GM18909 (cell line): ENCODE measurements around the gene CELF2.

Experiments
- ATAC-seq: cut with Tn5 transposase; IDR thresholded peaks from one replicate; pipeline ENCODE4 v1.9.1; 2021; ENCODE audit warnings: mild to moderate bottlenecking; ENCODE audit not compliant: unreplicated experiment, poor library complexity

Gene CELF2

DNA sequence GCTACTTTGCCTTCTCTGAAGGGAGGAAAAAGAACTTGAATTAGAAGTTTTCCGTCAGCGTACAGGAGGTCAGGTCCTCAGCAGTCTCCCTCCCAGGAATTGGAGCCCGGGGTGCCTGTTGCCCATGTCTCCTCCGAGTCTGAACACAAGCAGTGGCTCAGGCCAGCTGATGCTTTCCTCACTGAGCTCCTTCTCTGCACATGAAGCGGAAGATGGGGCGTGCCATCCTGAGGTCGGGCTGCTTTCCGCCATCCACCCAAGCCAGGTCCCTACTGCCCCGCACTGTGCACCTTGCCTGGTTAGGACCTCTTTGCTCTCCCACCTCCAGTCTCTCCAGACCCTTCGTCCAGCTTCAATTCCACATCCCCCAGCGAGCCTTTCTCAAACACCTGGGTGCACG lies 237.5 kb downstream of the CELF2 start:
- ATAC-seq, result no peak

- ATAC-seq, result no peak
Observed at GRCh38 chr10:11255796-11256444, 238.2 kb downstream of the CELF2 start.

GRCh38 chr10:11256896-11257295 lies 239.2 kb downstream of the CELF2 start:
- no peak for ATAC-seq

- no peak for ATAC-seq
Observed at GRCh38 chr10:11257440-11258090, 239.9 kb downstream of the CELF2 start.

DNA sequence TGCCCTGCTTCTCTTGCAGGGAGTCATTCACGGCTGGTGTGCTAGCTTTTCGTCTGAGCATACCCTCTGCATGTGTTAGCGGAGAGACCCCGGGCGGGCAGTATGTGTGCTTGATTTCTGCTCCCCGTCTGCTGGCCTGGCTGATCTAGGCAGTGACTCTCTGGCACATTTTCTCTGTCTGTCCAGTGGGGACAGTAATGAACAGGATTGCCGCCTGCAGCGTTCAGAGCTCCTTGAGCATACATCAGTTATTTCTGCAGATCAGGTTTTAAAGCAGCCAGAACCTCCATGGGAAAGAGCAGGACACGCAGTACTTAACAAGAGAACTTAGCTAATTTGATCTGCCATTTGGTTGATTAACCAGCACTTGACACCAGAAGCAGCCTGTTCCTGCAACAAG lies 242.5 kb downstream of the CELF2 start:
- ATAC-seq, result no peak

GRCh38 chr10:11261143-11261542 lies 243.5 kb downstream of the CELF2 start:
- ATAC-seq, result no peak

DNA sequence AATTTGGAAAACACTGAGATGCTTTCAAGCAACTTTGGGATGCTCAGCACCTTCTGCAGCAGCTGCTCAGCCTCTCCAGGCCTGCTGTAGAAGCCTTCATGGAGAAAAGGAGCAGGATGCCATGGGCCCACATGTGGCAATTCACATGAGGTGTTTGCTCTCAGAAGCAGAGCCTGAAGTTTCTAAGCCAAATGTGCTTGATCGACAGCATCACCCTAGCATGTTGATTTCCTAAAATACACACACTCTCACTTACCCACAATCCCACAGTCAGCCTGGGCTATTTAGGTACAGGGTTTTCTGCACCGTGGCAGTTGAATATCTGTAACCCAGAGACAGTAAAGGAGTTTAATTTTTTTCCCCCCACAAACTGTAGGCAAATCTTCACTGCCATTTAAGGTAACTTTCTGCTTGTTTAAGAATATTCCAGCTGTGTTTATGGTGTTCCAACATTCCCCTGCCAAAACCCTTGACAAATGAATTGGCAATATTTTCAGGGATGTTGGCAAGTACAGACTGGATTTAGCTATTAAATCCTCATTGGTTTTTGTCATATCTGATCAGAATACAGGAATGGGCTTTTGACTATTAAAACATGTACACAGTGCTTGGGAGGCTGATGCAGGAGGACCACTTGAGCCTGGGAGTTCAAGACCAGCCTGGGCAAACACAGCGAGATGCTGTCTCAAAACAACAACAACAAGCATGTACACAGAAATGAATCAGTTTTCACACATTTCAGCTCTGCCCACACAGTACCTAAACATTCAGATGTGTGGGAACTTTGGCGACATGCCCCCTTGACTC lies 244.2 kb downstream of the CELF2 start:
- no peak for ATAC-seq

DNA sequence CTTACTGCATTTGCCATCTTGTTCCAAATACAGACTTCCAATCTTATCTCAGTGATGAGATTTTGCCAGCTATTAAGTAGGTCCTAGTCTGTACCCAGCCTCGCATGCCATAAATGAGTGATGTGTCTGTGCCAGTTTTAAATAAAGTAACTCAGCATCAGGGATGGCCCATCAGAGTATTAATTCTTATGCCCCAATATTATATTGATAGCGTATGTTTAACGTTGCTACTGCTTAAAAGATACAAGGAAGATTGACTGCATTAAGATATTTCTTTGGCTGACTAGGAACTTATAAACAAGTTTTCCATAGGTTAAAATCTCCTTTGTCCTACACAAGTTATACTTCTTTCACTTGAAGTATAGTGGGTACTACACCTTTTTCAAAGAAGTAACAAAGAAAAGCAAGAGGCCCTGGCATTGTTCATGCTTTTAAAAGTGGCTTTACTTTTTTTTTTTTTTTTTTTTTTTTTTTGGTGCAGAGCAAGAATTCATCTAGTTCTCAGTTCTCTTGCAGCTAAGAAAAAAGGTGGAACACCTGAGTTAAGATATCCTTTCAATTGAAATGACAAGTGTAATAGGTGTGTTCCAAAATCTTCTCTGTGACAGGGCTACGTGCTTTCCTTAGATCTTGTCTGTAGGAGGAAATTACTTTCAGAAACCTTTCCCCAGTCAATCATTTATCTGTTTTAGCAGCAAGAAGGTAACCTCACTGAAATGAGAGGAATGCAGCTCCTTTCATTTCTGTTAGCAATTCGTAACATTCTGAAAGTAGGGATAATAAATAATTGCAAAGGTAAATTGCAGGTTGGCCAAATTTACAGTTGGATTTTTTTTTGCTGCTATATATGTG lies 245.0 kb downstream of the CELF2 start:
- ATAC-seq, result no peak

DNA sequence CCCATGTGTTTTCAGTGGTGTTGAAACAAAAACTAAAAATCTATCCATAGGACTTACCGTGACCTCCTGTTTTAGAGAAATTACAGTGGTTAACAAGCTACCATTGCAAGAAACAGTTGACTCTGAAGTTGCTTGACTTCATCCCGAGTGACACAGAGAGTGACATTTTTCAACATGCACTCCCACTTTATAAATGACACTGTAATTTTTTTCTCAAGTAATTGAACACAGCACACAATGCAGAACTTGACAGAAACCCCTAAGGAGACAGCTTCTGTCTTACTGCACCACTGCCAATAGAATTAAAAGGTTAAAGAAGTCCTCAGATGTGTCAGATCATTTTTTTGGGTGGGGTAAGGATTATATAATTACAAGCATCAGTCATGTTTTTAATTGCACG lies 246.1 kb downstream of the CELF2 start:
- no peak for ATAC-seq

GRCh38 chr10:11264296-11265048 lies 246.8 kb downstream of the CELF2 start:
- no peak for ATAC-seq

GRCh38 chr10:11265484-11265883 lies 247.8 kb downstream of the CELF2 start:
- no peak for ATAC-seq

DNA sequence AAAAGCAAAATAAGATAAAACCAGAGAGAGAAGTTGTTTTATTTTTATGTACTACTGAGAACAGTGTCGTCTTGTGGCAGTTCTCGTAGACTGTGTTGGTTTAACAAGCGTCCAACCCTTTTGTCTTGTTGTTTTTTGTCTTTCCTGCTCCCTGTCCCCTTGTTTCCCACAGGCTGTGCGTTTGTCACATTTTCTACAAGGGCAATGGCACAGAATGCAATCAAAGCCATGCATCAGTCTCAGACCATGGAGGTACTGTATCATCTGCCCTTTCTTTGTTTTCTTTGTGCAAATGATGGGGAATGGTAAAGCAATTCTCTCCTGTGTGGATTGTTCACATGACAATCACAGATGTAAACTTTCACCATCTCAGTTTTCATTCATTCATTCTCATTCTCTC lies 248.8 kb downstream of the CELF2 start:
- no peak for ATAC-seq

GRCh38 chr10:11270135-11270857 lies 252.6 kb downstream of the CELF2 start:
- ATAC-seq, result peak; percentile 69

- no peak for ATAC-seq
Observed at GRCh38 chr10:11270858-11271179, 253.1 kb downstream of the CELF2 start.

GRCh38 chr10:11272915-11273389 lies 255.3 kb downstream of the CELF2 start:
- ATAC-seq, result peak; percentile 65

DNA sequence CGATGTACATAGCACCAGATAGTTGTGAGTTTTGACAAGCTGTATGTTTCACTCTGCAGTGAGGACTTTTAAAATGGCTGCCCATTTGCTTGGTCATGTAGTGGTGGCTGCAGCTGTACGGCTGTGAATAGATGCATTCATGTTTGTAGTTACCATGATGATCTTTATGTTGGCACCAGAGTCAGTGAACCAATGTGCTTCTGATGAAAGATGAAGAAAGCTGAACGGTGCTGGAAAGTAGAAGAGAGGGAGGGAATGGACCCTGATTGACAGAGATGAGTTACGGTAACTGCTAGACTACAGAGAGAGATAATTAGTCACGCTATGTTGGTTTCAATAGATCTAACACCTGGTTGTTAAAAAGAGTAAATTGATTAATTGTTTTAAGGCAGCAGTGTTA lies 256.8 kb downstream of the CELF2 start:
- ATAC-seq, result no peak

DNA sequence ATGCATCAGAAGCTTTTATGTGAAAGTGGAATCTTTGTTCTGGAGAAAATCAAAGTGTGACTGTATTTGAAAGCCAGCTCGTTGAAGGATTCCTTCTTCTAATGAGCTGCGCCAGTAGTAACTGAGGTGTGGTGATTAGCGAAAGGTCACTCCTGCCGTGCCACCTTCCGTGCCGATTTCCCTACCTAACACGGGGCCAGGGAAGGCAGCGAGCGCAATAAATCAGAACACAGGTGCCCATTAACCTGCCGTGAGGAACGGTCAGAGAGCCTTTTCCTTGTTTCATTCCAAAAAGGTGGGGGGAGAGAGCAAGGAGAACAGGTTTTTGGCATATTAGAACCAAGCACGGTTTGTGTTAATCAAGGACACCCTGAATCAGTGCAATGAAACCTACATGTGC lies 258.0 kb downstream of the CELF2 start:
- ATAC-seq, result no peak

DNA sequence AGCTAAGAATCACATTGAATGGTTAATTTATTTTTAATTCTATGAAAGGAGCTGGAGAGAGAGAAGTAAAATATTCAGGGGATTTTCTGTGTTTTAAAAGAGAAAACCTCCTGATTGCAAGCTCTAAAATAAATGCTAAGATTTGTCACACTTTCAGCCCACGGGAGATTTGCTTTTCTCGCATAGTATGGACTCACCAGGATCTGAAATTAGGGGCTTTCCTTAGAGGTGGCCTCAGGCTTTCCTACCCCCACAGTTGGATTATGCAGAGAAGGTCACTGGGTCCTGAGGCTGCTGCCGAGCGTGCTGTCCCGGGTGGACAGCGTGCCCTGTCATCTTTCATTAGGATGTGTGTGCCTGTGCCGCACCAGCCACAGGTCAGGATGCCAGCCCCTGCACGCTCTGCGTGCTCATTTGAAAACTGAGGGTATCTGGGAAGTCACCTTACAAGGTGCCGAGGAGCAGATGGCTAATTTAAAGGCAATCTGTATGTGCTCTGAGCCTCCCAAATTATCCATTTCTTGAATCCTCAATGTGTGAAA lies 258.8 kb downstream of the CELF2 start:
- no peak for ATAC-seq

- ATAC-seq, result no peak
Observed at GRCh38 chr10:11279314-11279713, 261.6 kb downstream of the CELF2 start.
